Esophagus squamous epithelium (tissue), 4 donors: ENCODE results near the gene STK17A.

Experiments
- CTCF ChIP-seq, 6 experiments: fragments of 450-650 bp in 4 of 6; fragments of 200-600 bp in 2 of 6; sonication (generic) in 2 of 6; IDR thresholded peaks; one replicate each; pipeline ENCODE4 v1.5.1; 2016 to 2019; ENCODE audit warnings: antibody characterized with exemption in 6 of 6, mild to moderate bottlenecking in 4 of 6, moderate library complexity in 4 of 6
- POLR2A ChIP-seq, 4 donors: fragments of 450-650 bp; IDR thresholded peaks; one replicate each; pipeline ENCODE4 v1.6.1; 2017; ENCODE audit warnings: antibody characterized with exemption in 4 of 4, mild to moderate bottlenecking in 4 of 4, moderate library complexity in 3 of 4

- TF ChIP-seq CTCF (IDR thresholded peaks at IDR 0.05) (no peak), POLR2A (IDR thresholded peaks at IDR 0.05) (no peak)
Measured at GRCh38 chr7:43565786-43566185, 17.1 kb upstream of the STK17A start.
